Limb (tissue), 2 donors: ENCODE data around the gene NTHL1.

ENCODE experiments used
- DNase-seq, 2 donors: peaks; one replicate each; pipeline ENCODE4 v3.0.0-alpha.2; 2016; ENCODE audit errors: extremely low spot score in 2 of 2

Gene NTHL1

DNA sequence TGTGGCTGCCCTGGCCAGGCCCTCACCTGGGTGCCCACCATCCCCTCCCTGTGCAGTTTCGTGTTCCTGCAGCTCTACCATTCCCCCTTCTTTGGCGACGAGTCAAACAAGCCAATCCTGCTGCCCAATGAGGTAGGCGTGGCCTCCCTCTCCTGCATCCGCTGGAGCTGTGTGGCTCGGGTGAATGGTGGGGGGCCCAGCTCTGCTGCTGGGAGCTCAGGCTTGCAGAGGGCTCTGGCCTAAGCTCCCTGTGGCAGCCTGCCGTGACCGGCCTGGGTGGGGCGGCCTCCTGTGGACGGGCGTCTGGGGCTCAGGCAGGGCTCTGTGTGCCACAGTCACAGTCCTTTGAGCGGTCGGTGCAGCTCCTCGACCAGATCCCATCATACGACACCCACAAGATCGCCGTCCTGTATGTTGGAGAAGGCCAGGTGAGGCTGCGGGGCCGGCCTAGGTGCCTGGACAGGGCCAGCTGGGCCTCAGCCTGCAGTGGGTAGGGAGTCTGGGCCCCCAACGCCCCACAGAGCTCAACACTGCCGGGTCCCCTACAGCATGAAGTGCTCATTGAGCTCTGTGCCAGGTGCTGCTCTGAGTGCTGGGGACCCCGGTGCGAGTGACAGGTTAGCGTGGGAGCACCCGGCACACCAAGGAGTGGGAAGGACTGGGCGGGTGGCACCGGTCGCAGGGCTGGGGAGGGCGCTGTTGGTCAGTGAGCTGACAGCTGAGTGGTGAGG is 37.4 kb upstream of the NTHL1 start:
- DNase-seq: no peak

DNA sequence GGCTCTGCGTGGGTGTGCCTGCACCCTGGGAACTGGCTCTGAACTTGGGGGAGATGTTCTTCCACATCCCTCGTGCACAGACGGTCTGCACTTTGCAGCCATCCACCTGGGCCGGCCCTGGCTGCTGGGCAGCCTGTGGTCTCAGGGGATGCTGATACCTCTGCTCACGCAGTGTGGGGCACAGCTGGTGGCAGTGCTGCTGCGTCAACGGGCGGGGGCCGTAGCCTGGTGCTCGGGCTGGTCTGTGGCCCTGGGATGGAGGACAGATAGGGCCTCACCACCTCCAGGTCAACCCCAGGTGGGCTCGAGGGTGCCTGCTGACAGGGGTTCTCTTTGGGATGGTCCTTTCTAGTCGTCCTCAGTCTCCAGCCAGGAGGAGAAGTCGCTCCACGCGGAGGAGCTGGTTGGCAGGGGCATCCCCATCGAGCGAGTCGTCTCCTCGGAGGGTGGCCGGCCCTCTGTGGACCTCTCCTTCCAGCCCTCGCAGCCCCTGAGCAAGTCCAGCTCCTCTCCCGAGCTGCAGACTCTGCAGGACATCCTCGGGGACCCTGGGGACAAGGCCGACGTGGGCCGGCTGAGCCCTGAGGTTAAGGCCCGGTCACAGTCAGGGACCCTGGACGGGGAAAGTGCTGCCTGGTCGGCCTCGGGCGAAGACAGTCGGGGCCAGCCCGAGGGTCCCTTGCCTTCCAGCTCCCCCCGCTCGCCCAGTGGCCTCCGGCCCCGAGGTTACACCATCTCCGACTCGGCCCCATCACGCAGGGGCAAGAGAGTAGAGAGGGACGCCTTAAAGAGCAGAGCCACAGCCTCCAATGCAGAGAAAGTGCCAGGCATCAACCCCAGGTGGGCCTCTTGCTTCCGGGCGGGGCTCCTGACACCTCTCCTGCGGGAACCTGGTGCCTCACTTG is 36.5 kb upstream of the NTHL1 start:
- DNase-seq: no peak

DNA sequence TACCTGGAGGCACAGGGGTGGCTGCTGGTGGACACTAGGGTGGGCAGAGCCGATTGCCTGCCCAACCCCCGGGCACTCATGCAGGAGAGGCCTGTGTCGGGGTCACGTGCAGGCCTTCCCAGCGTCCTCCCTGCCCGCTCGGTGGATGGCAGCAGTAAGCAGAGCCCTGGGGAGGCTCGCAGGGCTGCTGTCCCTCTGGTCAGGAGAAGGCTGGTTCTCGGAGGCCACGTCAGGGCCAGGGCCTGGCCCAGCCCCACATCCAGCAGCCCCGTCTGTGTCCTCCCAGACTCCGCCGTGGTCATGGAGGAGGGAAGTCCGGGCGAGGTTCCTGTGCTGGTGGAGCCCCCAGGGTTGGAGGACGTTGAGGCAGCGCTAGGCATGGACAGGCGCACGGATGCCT is 35.8 kb upstream of the NTHL1 start:
- no peak for DNase-seq

DNA sequence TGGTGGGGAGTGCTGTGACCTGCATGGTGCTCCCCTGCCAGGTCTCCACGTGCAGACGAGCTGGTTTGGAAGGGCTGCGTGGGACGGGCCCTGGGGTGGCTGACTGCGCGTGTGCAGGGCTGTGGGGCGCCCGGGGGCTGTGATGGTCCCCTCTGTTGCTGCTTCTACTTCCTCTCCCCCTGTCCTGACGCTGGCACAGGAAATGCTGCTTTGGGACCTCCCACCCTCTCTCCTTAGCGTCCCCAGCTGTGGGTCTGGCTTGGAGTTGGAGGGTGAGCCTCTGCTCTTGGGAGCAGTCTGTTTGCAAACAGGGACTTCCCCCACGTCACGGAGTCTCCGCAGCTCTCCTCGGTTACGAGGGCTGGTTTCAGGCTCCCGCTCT is 35.3 kb upstream of the NTHL1 start:
- DNase-seq: no peak

DNA sequence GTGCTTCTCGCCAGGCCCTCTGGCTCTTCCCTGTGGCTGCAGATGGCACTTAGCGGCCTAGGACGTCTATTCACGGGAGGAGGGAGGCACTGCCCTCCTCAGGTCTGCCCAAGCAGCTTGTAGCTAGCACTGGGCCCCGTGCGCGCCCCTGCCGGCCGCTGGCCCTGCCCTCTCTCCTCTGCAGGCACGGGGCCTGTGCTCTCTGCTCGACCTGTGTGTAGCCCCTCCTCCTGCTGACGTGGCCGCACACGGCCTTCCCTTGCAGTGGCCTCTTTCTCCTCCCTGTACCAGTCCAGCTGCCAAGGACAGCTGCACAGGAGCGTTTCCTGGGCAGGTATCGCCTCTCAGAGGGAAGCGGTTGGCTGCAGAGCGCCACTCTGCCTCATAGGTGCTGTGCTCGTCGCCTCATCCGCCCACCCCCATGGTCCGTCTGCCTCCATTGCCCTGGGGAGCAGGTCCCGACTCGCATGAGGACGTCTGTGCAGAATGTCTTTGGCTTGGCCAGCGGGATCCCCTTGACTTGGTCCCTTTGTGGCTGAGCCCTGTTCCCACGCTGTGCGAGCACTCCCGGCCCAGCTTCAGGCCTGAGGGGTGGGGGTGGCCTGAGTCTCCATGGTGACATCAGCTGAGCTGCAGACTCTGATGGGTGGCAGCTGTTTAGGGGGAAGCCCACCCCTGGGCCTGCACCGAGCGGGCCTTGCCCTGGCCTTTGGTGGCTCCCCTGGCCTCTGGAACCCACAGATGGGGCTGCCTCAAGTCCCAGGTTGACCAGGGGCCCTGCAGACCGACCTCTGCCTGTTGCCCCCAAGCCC is 34.7 kb upstream of the NTHL1 start:
- DNase-seq: no peak

DNA sequence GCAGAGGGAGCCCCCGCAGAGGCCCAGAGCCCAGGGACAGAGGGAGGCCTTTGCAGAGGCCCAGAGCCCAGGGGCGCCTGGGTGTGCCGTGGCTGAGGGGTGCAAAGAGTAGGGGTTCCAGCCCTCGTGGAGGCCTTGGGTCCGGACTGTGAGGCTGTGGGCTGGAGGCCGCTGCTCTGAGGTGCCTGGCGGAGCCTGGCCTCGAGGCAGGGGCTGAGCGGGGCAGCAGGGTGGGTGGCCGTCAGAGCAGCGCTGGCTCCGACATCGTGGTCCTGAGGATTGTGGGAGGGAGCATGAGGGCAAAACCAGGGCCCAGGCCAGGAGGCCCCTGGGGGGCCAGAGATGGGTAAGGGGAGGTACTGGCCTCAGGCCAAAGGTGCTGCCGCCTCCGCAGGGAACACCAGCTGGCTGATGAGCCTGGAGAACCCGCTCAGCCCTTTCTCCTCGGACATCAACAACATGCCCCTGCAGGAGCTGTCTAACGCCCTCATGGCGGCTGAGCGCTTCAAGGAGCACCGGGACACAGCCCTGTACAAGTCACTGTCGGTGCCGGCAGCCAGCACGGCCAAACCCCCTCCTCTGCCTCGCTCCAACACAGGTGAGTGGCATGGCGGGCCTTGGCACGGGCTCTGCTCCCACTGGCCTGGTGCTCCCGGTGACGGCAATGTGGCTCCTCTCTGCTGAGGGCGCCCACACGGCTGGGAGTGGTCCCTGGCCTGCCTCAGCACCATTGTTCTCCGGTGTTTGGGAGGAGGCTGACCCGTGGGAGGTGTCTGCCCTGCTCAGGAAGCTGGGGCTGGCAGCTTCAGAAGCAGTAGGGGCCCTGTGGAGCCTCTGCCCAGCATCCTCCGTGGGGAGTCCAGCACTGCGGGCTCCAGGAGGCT is 33.8 kb upstream of the NTHL1 start:
- no peak for DNase-seq

DNA sequence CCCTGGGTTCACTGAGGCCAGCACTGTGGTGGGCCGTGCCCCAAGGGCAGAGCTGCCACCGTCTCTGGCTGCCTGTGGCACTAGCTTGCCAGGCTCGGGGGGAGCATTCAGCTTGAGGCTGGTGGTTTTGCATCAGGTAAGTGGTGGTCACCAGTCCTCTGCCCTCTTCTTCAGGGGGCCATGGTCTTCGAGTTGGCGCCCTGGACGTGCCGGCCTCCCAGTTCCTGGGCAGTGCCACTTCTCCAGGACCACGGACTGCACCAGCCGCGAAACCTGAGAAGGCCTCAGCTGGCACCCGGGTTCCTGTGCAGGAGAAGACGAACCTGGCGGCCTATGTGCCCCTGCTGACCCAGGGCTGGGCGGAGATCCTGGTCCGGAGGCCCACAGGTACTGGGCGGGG is 32.4 kb upstream of the NTHL1 start:
- no peak for DNase-seq

DNA sequence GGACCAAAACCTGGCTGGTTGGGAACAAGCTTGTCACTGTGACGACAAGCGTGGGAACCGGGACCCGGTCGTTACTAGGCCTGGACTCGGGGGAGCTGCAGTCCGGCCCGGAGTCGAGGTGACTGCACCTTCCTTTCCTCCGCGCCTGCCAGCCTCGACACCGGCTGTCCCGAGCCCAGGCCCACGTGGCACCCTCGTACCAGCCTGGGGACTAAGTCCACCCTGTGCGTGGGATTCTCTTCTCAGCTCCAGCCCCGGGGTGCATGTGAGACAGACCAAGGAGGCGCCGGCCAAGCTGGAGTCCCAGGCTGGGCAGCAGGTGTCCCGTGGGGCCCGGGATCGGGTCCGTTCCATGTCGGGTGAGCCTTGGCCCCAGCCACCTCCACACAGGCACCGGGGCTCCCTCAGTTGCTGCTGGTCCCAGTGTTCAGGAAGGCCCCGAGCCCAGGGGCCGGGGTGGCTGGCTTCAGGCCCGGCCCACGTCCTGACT is 31.7 kb upstream of the NTHL1 start:
- no peak for DNase-seq

DNA sequence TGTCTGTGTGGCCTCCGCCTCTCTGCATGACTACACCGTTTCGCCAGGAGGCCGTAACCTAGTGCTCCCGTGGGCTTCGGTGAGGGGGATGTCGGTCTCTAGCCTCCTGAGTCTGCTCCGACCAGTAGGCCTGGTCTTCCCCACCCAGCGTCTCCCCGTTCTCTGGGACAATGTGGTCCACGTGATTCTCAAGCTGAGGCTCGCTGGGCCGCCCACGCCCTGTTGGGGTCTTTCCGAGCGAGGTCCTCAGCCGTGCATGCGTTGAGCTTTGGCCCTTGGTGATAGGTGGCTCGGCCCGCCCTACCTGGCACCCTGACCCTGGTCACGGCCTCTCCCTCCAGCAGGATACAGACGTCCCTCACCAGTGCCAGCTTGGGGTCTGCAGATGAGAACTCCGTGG is 31.1 kb upstream of the NTHL1 start:
- DNase-seq: no peak

DNA sequence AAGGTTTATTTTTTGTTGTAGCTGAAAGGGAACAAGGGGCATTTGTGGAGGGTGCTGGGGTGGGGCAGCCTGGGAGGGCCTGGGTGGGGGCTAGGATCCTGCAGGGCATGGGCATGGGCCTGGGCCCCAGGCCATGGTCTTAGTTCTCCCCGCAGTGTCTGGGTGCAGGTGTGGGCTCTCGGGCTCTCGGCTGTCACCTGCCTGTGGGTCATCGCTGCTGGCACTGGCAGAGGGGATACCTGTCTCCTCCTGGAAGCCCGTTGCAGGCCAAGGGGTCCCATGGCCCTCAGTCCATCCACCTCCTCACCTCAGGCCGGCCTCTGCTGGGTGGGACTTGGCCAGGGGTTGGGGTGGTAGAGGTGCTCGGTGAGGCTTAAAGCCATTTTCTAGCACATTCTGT is 30.5 kb upstream of the NTHL1 start:
- DNase-seq: no peak

DNA sequence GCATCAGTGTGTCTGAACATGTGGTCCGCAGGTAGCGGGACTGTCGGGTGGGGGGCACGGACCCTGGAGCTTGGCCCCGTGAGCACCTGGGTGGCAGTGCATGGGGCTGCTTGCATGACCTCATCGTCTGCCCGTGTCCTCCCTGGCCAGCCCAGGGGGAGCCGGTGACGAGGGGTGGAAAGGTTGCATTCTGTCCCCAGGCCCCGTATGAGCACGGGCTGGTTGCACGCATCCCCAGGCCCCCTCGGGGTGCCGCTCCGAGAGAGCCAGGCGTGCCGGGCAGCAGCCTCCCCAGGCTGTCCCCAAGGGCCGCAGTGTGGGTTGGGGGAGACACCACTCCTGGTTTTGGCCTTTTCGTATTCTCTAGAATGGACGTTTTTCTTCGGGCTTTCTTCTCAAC is 30.1 kb upstream of the NTHL1 start:
- DNase-seq: no peak

DNA sequence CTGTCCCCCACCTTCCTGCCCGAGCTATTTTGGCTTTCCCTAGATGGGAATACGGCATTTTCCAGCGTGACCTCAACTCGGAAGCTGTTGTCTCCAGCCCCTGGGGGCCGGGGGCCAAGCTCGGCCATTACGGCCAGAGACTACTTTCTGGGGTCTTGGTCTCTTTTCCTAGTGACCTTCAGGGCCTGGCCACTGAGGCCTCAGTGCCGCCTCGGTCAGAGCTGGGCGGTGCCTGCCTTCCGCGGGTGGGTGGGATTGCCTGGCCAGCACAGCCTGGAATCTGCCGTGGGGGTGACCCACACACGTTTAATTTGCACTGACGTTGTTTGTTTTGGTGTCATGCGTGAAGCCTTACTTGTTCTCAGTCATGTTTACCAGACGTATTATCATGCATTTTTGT is 29.4 kb upstream of the NTHL1 start:
- DNase-seq: no peak

DNA sequence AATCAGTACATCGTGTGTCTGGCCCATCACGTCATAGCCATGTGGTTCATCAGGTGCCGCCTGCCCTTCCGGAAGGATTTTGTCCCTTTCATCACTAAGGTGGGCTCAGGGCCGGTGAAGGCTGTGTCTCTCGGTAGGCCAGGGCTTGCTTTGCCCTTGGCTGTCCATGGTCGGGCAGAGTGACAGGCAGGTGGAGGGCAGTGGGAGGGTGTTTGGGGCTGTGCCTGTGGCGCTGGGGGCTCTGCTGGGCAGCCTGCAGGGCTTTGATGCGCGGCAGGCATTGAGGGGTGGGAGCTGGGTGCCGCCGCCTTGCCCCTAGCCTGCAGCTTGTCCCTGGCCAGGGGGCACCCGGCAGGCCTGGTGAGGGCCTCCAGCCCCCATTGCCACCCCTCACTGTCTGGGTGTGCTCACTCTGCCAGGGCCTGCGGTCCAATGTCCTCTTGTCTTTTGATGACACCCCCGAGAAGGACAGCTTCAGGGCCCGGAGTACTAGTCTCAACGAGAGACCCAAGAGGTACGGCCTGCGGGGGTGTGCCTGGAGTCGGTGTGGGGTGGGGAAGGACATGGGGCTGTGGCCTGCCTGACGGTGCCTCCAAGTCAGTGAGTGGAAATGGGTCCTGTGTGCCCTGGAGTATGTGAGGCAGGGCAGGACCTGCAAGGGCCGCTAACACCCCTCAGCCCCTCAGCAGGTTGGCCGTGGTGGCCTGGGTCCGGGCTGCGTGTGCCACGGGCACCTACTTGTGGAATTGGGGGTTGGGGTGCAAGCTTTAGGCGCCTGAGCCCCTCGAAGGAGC is 28.6 kb upstream of the NTHL1 start:
- DNase-seq: no peak

DNA sequence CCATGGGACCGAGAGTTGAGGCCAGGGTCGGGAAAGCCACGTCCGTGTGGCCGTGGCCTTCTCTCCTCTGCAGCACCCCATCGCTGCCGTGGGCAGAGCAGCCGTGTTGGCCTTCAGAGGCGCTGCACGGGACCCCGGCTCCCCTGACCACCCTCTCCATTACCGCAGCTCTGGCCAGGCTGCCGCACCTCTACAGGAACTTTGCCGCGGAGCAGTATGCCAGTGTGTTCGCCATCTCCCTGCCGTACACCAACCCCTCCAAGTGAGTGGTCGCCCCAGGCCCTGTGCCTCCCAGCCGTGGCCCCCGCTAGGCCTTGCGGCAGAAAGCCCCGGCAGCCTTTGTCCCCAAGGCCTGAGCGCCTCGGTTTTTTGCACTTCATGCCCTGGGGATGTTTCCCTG is 28.0 kb upstream of the NTHL1 start:
- DNase-seq: no peak

DNA sequence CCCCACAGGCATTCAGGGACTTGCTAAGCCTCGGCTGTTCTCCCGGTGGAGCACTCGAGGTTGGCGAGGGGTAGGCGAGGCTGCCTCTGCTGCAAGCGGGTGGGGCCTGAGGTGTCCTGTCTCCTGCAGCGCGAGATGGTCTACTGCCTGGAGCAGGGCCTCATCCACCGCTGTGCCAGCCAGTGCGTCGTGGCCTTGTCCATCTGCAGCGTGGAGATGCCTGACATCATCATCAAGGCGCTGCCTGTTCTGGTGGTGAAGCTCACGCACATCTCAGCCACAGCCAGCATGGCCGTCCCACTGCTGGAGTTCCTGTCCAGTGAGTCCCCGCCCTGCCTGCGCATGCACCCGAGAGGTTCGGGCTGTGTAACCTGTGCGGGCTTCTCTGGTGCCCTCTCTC is 26.4 kb upstream of the NTHL1 start:
- DNase-seq: no peak

DNA sequence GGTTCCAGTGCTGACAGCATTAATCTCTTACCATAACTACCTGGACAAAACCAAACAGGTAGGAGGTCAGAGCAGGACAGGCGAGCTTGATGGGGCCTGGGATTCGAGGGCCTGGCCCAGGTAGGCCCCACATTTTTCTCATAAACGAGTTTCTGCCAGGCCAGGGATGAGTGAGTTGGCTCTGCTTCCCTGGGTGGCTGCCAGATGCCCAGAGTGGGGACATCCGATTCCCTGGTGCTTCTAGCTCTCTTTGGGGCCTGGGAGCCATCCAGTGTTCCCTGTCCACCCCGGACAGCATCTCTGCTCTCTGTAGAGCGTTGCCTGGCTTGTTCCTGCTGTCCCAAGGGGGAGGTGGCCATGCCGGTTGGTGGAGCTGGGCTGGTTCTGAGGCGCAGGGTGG is 25.3 kb upstream of the NTHL1 start:
- no peak for DNase-seq

DNA sequence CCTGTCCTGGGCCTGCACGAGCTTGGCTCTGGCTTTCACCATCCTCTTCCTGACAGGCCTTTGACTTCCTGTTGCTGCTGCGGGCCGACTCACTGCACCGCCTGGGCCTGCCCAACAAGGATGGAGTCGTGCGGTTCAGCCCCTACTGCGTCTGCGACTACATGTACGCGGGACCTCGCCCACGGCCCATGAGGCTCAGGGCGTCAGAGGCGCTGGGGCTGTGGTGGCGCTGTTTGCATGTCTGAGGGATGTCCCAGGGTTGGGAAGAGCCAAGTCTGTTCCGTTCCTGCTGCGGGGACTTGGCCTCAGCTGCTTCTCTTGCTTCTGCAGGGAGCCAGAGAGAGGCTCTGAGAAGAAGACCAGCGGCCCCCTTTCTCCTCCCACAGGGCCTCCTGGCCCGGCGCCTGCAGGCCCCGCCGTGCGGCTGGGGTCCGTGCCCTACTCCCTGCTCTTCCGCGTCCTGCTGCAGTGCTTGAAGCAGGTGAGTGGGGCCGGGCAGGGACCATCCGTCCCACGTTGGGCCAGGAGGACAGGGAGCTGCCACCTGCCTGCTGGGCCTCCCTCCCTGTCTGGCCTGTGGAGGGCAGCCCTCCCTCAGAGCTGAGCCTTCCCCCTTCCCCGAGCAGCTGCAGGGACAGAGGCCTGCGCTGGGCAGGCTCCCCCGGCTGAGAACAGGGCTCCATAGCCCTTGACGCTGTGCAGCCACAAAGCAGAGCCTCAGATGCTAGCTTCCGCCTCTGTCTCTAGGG is 24.0 kb upstream of the NTHL1 start:
- DNase-seq: no peak

DNA sequence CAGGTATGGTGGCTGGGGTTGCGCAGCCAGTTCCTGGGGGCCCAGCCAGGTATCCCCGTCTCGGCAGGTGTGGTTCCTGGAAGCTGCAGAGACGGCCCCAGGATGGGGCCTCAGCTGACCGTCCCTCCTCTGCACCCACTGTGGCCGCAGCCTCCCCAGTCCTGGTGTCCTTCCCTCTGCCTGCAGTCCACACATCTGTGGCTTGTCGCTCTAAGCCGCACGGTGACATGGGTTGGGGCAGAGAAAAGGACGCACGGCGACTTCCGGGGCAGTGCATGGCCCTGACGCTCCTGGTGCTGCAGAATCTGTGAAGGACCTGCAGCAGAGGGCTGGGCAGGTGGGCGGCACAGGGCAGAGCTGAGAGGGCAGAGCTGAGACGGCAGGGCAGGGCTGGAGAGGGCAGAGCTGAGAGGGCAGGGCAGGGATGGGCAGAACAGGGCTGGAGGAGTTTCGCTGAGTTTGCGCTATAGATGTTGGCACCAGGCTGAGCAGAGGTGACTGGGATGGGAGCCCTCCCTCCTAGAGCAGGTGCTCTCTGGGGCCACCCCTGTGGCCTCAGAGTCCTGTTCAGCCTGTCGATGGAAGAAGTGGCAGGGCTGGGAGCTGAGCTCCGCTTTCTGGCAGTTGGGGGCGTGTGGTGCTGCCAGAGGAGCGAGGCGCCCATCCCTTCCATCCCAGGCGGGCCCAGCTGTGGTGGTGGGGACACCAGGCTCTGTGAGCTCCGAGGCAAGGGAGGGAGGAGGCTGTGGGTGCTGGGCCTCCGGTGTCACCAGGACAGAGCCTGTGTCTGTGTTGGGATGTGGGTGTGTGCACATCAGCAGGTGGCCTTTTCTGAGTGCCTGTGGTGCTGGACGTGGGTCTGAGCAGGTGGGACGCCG is 23.2 kb upstream of the NTHL1 start:
- no peak for DNase-seq
